ENCODE measurements around the gene MTSS2. TPM values are rescaled to one million over a fixed set of nuclear protein-coding genes. Genes with fewer than 3 reads are reported as not detected.

MTSS2 gene
- total and polyA plus RNA-seq, 2 experiments from 2014 or later = 1.6 to 19.6 TPM

- Histone ChIP-seq H4K20me1 (replicated peaks; ENCODE audit: insufficient read depth) (no peaks in the 10 kb centered on the region; the same call in 1 of the 2 replicates), H3K4me2 (no peak overlapping the region), H3K27ac (ENCODE audit: low read depth) (no peak overlapping the region), H3K79me2 (replicated peaks; ENCODE audit: insufficient read depth) (no peaks in the 10 kb centered on the region), H3F3A (replicated peaks; ENCODE audit: low read depth) (0 out of 2 replicates have a peak, but pooled peaks cover 8% of the 10 kb centered on the region), H3K4me1 (ENCODE audit: insufficient read depth) (peaks cover 7% of the 10 kb centered on the region), H2AFZ (no peak overlapping the region), H3K4me3 (no peak overlapping the region), H3K9me2 (ENCODE audit: insufficient read depth) (no peaks in the 10 kb centered on the region), H3K27me3 (ENCODE audit: insufficient read depth) (no peaks in the 10 kb centered on the region), H3K36me3 (ENCODE audit: insufficient read depth) (no peaks in the 10 kb centered on the region; the same call in 1 of the 2 replicates)
- no peak overlapping the region for H3K27ac Mint-ChIP-seq
- TF ChIP-seq REST (IDR thresholded peaks at IDR 0.05; ENCODE audit: unreplicated experiment) = no peak
- no peak for TF ChIP-seq ZNF462 (CRISPR knock-in tag; IDR thresholded peaks at IDR 0.05)
- no peak for TF ChIP-seq ETS1 (IDR thresholded peaks at IDR 0.05)
- no peak for TF ChIP-seq EZH2 (IDR thresholded peaks at IDR 0.05; ENCODE audit: low read depth, unreplicated experiment)
- no peak for TF ChIP-seq ZNF331 (CRISPR knock-in tag; IDR thresholded peaks at IDR 0.05; ENCODE audit: low read depth)
- no peak for TF ChIP-seq JUNB (IDR thresholded peaks at IDR 0.05; ENCODE audit: unreplicated experiment)
- ATAC-seq (no peak), DNase-seq (ENCODE audit: low spot score) (no peak)
- H3K36me3 Mint-ChIP-seq (ENCODE audit: low read depth) = peaks cover 45% of the 10 kb centered on the region
- peaks cover 5% of the 10 kb centered on the region for H3K27me3 Mint-ChIP-seq (ENCODE audit: insufficient read depth, low read depth, poor library complexity)
- H3K9me3 Mint-ChIP-seq = peaks cover 14% of the 10 kb centered on the region; the same call in 2 of the 3 replicates
- peaks cover 20% of the 10 kb centered on the region for H3K4me1 Mint-ChIP-seq
- H3K4me3 Mint-ChIP-seq = no peak overlapping the region
These were observed 20.6 kb downstream of the MTSS2 start for GRCh38 chr16:70665113-70665694.

Measured in GM23338 (cell line).